HG03457 (cell line): ENCODE results near the gene CACNG8.
"Not testable (repeated sequence)": the region's sequence is repeated elsewhere in the genome, so short reads cannot be mapped to it uniquely, and the experiment has no call there.

Experiments used
- ATAC-seq: cut with Tn5 transposase; IDR thresholded peaks from one replicate; pipeline ENCODE4 v1.9.1; 2021; ENCODE audit warnings: moderate number of reproducible peaks; ENCODE audit not compliant: unreplicated experiment

Gene CACNG8

GRCh38 chr19:54030895-54031586 lies 68.3 kb downstream of the CACNG8 start:
- ATAC-seq: no peak

- no peak for ATAC-seq
Measured at GRCh38 chr19:54035215-54036178, 72.8 kb downstream of the CACNG8 start.

GRCh38 chr19:54036542-54036941 lies 73.8 kb downstream of the CACNG8 start:
- ATAC-seq: not testable (repeated sequence)
